Measurements from ENCODE around the gene PSMA6.

DNA sequence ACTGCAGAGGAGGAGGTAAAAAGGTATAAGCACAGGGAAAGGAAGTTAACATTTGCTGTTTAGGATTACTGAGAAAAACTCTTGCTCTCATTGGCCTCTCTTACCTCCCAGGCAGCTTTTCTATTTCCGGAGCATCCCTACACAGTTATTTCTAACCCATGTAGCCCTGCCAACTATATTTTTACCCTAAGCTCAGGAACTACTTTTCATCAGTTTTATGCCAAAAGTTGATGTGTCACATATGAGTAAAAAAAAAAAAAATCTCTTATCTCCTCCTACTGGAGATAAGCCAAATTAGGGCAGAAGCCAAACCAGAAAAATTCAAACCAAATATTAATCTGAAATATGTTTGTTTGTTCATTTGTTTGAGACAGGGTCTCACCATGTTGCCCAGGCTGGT, 34.4 kb upstream of the PSMA6 start:
- TF ChIP-seq POLR2A (IDR thresholded peaks at IDR 0.05; ENCODE audit: low read depth, low read length), result no peak
- TF ChIP-seq POLR2AphosphoS5 (IDR thresholded peaks at IDR 0.05; ENCODE audit: low read depth, low read length), result no peak
- TF ChIP-seq TAF1 (IDR thresholded peaks at IDR 0.05; ENCODE audit: low read depth, low read length), result no peak
- no peak for TF ChIP-seq SPI1 (IDR thresholded peaks at IDR 0.05; ENCODE audit: low read depth, low read length)
